ENCODE data around the gene GDF7.

Gene GDF7

DNA sequence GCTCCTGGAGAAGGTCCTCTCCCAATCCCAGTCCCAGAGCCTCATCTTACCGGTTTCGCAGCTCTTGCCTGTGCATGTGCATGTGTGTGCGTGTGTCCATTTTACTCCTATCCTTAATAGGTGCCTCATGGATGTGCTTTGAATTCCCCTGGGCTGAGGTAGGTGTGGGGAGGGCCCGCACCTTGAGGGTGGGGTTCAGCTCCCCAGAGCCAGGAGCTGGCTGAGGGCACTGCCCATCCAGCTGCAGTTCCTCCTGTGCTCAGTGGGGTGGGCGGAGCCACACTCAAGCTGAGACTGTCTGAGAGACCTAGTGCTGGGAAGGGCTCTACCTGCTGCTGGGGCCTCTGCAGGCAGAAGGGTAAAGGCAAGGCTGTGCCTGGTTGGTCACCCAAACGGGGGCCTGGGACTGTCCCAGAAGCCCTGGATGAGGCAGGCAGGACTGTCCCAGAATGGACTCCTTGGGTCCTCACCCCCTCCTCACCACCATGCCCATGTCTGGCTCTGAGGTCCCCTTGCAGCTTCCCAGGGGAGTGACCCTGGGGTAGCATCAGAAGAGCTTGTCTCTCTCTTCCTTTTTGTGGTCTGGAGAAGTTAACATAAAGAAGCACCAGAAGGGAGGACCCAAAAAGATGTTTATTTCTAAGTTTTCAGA lies 8.9 kb downstream of the GDF7 start:
- no peaks in the 10 kb centered on the region for H3K36me3 ChIP-seq (ENCODE audit: control insufficient read depth, insufficient read depth, low read length)
- peaks cover 14% of the 10 kb centered on the region for H3K4me1 ChIP-seq (ENCODE audit: control insufficient read depth, insufficient read depth, low read length)
- no peak overlapping the region for H3K9ac ChIP-seq (ENCODE audit: low read length)
- H3K27me3 ChIP-seq (ENCODE audit: control insufficient read depth, insufficient read depth, low read length) = peaks cover 43% of the 10 kb centered on the region
- H3K9me3 ChIP-seq (ENCODE audit: control insufficient read depth, low read length) = no peaks in the 10 kb centered on the region
- no peak overlapping the region for H3K4me3 ChIP-seq (ENCODE audit: low read length)

- H3K9me3 ChIP-seq (ENCODE audit: control insufficient read depth, low read length) = no peaks in the 10 kb centered on the region
- no peak overlapping the region for H3K4me3 ChIP-seq (ENCODE audit: low read length)
- H3K9ac ChIP-seq (ENCODE audit: low read length) = no peak overlapping the region
- H3K4me1 ChIP-seq (ENCODE audit: control insufficient read depth, insufficient read depth, low read length) = peaks cover 12% of the 10 kb centered on the region
- no peaks in the 10 kb centered on the region for H3K36me3 ChIP-seq (ENCODE audit: control insufficient read depth, insufficient read depth, low read length)
- peaks cover 35% of the 10 kb centered on the region for H3K27me3 ChIP-seq (ENCODE audit: control insufficient read depth, insufficient read depth, low read length)
Observed at GRCh38 chr2:20676353-20677215, 9.6 kb downstream of the GDF7 start.

DNA sequence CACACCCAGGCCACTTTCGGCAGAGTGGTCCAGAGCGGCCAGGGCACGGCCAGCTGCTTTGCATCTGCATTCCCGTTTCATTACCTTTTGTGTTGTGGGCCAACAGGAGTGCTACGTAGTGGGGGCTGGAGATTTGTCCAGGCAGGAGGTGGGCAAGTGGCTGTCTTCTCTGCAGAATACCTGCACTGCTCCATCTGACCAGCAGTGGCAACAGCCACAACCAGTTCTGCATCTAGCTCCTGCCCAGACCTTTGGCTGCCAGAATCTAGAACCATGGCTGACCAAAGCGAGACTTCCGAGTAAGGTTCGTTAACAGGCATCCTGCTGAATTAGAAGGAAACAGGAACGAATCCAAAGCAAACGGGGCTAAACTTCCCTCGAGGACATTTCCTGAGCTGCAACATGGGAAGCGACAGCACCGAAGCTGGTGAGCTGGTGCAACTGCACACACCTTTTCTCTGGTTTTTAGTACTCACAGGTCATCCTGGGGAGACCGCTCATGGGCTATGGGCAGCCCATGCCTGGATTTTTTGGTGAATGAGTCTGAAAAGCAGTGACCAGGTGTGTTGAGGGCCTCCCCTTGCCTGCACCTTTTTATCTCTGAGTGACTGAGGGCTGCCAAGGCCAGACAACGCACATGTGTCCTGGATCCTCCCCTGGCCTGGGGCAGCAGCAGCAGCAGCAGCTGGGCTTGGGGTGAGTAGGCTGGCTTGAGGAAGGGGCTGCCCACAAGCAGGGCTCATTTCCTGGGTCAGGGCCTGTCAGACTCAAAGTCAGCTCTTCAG lies 10.5 kb downstream of the GDF7 start:
- H3K4me3 ChIP-seq (ENCODE audit: low read length) = no peak overlapping the region
- peaks cover 26% of the 10 kb centered on the region for H3K27me3 ChIP-seq (ENCODE audit: control insufficient read depth, insufficient read depth, low read length)
- H3K9me3 ChIP-seq (ENCODE audit: control insufficient read depth, low read length) = no peaks in the 10 kb centered on the region
- H3K36me3 ChIP-seq (ENCODE audit: control insufficient read depth, insufficient read depth, low read length) = no peaks in the 10 kb centered on the region
- peaks cover 12% of the 10 kb centered on the region for H3K4me1 ChIP-seq (ENCODE audit: control insufficient read depth, insufficient read depth, low read length)
- H3K9ac ChIP-seq (ENCODE audit: low read length) = no peak overlapping the region

DNA sequence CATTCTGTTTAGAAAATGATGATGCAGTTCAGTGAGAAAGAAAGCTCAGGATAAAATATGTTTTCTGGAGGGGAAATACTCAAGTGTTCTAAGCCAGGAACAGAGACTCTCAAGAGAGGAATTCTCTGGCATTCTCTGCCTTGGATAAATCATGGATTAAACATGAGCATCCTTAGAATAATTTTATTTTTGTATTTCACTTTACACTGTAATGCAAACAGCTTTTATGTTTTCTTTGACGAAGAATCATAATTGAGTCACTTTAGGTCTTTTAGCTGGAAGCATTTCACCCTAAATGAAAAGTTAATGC lies 11.1 kb downstream of the GDF7 start:
- no peaks in the 10 kb centered on the region for H3K36me3 ChIP-seq (ENCODE audit: control insufficient read depth, insufficient read depth, low read length)
- H3K9me3 ChIP-seq (ENCODE audit: control insufficient read depth, low read length) = no peaks in the 10 kb centered on the region
- peaks cover 21% of the 10 kb centered on the region for H3K27me3 ChIP-seq (ENCODE audit: control insufficient read depth, insufficient read depth, low read length)
- peaks cover 12% of the 10 kb centered on the region for H3K4me1 ChIP-seq (ENCODE audit: control insufficient read depth, insufficient read depth, low read length)
- no peak overlapping the region for H3K4me3 ChIP-seq (ENCODE audit: low read length)
- H3K9ac ChIP-seq (ENCODE audit: low read length) = no peak overlapping the region

- H3K4me1 ChIP-seq (ENCODE audit: control insufficient read depth, insufficient read depth, low read length) = peaks cover 12% of the 10 kb centered on the region
- H3K36me3 ChIP-seq (ENCODE audit: control insufficient read depth, insufficient read depth, low read length) = no peaks in the 10 kb centered on the region
- no peaks in the 10 kb centered on the region for H3K9me3 ChIP-seq (ENCODE audit: control insufficient read depth, low read length)
- peaks cover 14% of the 10 kb centered on the region for H3K27me3 ChIP-seq (ENCODE audit: control insufficient read depth, insufficient read depth, low read length)
- no peak overlapping the region for H3K4me3 ChIP-seq (ENCODE audit: low read length)
- H3K9ac ChIP-seq (ENCODE audit: low read length) = no peak overlapping the region
Observed at GRCh38 chr2:20678780-20679179, 11.8 kb downstream of the GDF7 start.

DNA sequence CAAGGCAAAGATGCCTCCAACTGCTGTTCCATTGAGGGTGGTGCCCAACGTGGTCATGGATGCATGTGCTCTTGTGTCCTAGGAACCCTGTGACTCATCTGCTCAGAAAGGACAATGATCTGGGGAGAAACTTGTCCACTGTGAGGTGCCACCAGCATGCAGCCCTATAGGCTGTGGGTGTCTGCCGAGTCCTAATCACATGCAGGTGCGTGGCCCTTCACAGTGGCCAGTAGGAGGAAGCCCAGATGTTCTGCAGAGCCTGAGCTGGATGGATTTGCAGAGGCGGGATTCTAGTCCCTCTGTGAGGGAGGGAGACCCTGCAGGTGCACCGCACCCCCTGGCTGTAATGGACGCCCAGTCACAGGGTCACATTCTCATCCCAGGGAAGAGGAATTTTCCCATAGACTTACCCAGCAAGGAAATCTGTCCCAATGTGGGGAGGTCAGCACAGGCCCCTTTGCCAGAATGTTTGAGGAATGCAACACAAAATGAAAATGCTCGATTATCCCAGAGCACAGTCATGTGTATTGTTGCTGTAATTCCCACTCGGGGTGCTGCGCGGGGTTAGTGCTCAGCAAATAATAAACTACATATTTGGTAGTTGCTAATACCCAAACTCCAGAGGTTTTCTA lies 13.9 kb downstream of the GDF7 start:
- Histone ChIP-seq H3K9me3 (ENCODE audit: control insufficient read depth, low read length) (no peaks in the 10 kb centered on the region), H3K4me1 (ENCODE audit: control insufficient read depth, insufficient read depth, low read length) (peaks cover 4% of the 10 kb centered on the region), H3K9ac (ENCODE audit: low read length) (no peak overlapping the region), H3K36me3 (ENCODE audit: control insufficient read depth, insufficient read depth, low read length) (no peaks in the 10 kb centered on the region), H3K27me3 (ENCODE audit: control insufficient read depth, insufficient read depth, low read length) (no peaks in the 10 kb centered on the region), H3K4me3 (ENCODE audit: low read length) (no peak overlapping the region)

DNA sequence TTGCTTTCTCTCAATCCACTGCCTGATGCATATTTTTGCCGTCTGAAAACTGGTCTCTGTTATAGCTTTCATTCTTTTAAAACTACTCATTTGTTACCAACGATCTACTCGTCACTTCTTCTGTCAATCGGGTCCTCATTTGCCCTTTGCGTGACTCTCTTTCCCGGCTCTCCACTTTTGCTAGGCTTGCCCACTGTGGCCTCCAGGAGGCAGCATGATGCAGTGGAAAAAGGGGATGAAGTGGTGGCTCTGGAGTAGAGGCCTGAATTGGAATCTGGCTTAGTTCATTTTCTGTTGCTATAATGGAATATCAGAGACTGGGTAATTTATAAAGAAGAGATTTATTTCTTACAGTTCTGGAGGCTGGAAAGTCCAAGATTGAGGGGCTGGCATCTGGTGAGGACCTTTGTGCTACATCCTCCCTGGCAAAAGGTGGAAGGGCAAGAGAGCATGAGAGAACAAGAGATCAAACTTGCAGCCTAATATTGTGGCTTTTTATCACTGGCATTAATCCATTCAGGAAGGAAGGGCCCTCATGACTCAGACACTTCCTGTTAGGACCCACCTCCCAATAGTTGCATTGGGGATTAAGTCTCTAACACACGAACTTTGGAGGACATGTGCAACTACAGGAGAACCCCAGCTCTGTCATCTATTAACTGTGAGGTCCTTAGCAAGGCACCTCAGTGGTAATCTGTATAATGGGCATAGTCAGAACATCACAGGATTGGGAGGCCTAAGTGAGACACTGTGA lies 15.4 kb downstream of the GDF7 start:
- Histone ChIP-seq H3K27me3 (ENCODE audit: control insufficient read depth, insufficient read depth, low read length) (no peaks in the 10 kb centered on the region), H3K9me3 (ENCODE audit: control insufficient read depth, low read length) (no peaks in the 10 kb centered on the region), H3K4me1 (ENCODE audit: control insufficient read depth, insufficient read depth, low read length) (no peaks in the 10 kb centered on the region), H3K4me3 (ENCODE audit: low read length) (no peak overlapping the region), H3K9ac (ENCODE audit: low read length) (no peak overlapping the region), H3K36me3 (ENCODE audit: control insufficient read depth, insufficient read depth, low read length) (no peaks in the 10 kb centered on the region)

DNA sequence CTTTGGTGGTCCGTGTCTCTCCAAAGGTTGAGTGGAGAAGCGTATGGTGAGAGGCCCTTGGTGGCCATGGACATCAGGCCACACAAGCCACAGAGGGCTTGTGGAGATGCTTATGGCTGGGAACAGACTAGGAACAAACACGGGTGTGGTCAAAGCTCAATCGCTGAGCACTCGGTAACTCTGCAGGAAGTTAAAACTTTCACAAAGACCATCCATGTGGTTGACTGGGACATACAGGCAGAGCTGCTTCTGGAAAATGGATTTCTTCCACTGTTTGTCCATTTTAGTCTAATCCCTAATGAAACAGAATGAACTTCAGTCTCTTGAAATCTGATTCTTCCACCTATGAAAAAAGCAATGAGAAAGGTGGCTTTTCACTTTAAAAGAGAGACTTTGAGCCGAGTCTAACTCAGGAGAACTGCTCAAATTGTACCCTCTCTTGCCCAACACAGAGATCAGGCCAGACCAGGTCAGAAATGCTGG lies 17.7 kb downstream of the GDF7 start:
- Histone ChIP-seq H3K9ac (ENCODE audit: low read length) (no peak overlapping the region), H3K36me3 (ENCODE audit: control insufficient read depth, insufficient read depth, low read length) (no peaks in the 10 kb centered on the region), H3K9me3 (ENCODE audit: control insufficient read depth, low read length) (no peaks in the 10 kb centered on the region), H3K27me3 (ENCODE audit: control insufficient read depth, insufficient read depth, low read length) (no peaks in the 10 kb centered on the region), H3K4me3 (ENCODE audit: low read length) (no peak overlapping the region), H3K4me1 (ENCODE audit: control insufficient read depth, insufficient read depth, low read length) (no peaks in the 10 kb centered on the region)

GRCh38 chr2:20687260-20687832 lies 20.4 kb downstream of the GDF7 start:
- H3K4me1 ChIP-seq (ENCODE audit: control insufficient read depth, insufficient read depth, low read length) = peaks cover 7% of the 10 kb centered on the region
- H3K36me3 ChIP-seq (ENCODE audit: control insufficient read depth, insufficient read depth, low read length) = no peaks in the 10 kb centered on the region
- no peak overlapping the region for H3K9ac ChIP-seq (ENCODE audit: low read length)
- H3K9me3 ChIP-seq (ENCODE audit: control insufficient read depth, low read length) = no peaks in the 10 kb centered on the region
- no peaks in the 10 kb centered on the region for H3K27me3 ChIP-seq (ENCODE audit: control insufficient read depth, insufficient read depth, low read length)
- H3K4me3 ChIP-seq (ENCODE audit: low read length) = no peak overlapping the region

GRCh38 chr2:20689428-20690264 lies 22.7 kb downstream of the GDF7 start:
- Histone ChIP-seq H3K9me3 (ENCODE audit: control insufficient read depth, low read length) (no peaks in the 10 kb centered on the region), H3K36me3 (ENCODE audit: control insufficient read depth, insufficient read depth, low read length) (no peaks in the 10 kb centered on the region), H3K9ac (ENCODE audit: low read length) (no peak overlapping the region), H3K4me3 (ENCODE audit: low read length) (no peak overlapping the region), H3K4me1 (ENCODE audit: control insufficient read depth, insufficient read depth, low read length) (peaks cover 7% of the 10 kb centered on the region), H3K27me3 (ENCODE audit: control insufficient read depth, insufficient read depth, low read length) (no peaks in the 10 kb centered on the region)
